CD4-positive, alpha-beta T cell treated with Interleukin-1 beta for 1 hour (primary cell): Measurements from ENCODE around the gene BRF1.
"Not testable (repeated sequence)": the region's sequence is repeated elsewhere in the genome, so short reads cannot be mapped to it uniquely, and the experiment has no call there.

Experiments
- DNase-seq, 2 donors: peaks; one replicate each; pipeline ENCODE4 v3.0.0-alpha.2; 2020 to 2022

The BRF1 gene, protein sequence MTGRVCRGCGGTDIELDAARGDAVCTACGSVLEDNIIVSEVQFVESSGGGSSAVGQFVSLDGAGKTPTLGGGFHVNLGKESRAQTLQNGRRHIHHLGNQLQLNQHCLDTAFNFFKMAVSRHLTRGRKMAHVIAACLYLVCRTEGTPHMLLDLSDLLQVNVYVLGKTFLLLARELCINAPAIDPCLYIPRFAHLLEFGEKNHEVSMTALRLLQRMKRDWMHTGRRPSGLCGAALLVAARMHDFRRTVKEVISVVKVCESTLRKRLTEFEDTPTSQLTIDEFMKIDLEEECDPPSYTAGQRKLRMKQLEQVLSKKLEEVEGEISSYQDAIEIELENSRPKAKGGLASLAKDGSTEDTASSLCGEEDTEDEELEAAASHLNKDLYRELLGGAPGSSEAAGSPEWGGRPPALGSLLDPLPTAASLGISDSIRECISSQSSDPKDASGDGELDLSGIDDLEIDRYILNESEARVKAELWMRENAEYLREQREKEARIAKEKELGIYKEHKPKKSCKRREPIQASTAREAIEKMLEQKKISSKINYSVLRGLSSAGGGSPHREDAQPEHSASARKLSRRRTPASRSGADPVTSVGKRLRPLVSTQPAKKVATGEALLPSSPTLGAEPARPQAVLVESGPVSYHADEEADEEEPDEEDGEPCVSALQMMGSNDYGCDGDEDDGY

DNA sequence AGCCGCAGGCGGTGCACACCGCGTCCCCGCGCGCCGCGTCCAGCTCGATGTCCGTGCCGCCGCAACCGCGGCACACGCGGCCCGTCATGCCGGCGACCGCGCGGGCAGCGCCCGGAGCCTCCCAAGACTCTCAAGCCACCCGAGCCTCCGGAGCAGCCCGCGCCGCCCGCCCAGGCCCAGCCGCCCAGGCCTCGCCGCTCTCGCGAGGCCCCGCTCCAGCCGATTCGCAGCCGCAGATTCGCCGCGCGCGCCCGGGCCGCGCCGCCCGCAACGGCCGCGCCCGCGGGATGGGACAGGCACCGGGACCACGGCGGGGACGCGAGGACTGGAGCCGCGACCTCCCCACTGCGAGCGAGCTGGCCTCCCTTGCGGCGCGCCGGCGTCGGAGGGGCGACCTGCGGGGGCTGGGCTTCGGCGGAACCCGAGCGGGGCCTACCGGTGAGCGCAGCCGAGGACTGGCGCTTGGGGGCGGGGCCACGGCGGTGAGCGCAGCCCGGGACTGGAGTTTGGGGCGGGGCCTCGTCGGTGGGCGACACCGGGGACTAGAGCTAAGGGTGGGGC, at the start of gene BRF1:
Gene BRF1, minus strand, starts transcription at position 460 of the 561 bp plus-strand sequence. Its CDS starts 372 bp downstream, at position 88.
- peak; percentile 97 for DNase-seq

DNA sequence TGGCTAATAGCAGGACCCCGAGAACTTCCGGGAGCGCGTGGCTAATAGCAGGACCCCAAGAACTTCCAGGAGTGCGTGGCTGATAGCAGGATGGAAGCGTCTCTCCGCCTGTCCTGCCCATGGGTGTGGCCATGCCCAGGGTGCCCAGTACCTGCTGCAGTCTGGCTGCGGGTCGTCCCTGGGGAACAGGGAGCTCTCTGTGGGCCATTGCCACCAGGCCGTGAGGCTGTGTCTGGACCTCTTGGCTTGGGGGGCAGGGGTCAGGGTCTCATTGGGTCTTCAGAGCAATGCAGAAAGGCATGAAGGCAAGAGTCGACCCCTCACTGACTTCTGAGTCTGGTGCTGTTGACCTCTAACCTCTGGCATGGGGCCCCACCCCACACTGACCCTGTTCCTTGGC, 49.2 kb upstream of the BRF1 start:
- DNase-seq, result no peak

DNA sequence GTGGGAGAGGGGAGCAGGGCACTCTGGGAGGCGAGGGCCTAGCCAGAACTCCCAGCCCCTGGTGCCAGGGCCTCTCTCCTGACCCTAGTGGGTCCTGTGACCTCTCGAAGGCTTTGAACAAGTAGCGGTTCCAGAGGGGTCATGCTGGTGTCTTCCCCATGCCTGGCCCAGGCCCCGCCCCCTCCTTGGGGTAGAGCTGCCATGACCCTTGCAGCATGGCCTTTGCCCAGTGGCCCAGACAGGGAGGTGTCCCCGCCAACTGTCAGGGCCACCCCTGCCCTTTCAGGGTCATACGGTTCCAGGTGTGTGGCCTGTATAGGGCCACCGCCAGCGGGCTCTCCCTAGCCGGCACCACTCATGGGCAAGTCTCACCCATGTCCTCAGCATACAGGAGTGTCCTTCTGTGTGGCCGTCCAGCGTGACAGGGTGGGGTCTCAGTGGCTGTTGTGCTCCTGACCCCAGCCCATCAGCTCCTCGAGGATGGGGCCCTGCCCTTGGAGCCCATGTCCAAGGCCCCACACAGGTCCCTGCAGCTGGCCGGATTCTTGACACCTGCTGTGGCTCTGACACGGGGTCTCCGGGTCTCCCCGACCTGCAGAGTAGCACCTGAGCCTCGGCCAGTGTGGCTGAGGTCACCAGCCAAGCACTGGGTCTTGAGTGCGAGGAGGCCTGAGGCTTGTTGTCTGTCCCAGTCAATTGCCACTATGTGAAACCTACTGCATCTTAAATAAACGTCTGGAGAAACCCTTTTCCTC, 48.3 kb upstream of the BRF1 start:
- DNase-seq, result no peak

DNA sequence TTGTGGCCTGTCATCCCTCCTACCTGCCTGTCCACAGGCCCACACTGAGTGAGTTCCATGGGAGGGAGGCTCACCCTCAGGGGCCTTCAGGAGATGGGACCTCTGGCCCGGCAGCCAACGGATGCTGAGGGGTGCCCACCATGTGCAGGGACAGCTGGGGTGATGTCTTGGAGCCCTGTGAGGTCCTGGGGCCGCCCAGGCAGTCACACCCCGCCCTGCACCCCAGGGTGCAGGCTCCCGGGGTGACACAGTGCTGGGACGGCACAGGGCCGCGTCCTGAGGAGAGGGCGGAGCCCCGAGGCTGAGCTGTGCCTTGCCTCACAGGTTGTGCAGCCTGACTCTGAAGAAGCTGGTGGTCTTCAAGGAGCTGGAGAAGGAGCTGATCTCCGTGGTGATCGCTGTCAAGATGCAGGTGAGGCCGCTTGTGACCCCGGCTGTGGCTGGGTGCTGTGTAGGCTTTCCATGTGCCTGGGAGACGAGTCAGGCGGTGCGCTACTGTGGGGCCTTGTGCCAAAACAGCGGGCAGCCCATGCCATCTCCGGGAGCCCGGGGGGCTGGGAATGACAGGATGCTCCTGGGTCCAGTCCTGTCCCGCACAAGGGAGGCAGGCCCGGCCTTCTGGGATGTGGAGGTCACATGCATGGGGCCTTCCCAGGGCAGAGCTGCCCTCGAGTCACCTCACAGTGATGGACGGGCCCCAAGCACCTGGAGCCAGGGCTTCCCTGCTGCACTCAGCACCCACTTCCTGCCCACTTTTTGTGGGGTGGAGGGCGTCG, 47.6 kb upstream of the BRF1 start:
- DNase-seq, result no peak

DNA sequence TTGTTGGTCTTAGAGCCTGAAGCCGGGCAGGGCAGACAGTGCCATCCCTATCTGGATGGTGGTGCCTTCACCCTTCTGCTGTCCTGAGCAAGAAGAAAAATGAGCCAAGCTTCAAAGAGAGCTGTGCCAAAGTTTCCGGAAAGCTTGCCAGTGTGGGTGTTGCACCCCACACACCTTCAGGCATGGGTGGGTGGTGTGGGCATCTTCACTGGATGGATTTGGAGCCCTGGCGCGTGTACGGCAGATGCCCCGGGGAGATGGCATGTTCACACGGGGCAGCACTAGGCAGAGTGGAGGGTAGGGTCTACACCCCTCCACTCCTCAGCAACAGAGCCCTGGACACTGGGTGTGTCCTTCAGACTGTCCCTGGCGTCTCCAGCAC, 46.8 kb upstream of the BRF1 start:
- DNase-seq, result no peak

DNA sequence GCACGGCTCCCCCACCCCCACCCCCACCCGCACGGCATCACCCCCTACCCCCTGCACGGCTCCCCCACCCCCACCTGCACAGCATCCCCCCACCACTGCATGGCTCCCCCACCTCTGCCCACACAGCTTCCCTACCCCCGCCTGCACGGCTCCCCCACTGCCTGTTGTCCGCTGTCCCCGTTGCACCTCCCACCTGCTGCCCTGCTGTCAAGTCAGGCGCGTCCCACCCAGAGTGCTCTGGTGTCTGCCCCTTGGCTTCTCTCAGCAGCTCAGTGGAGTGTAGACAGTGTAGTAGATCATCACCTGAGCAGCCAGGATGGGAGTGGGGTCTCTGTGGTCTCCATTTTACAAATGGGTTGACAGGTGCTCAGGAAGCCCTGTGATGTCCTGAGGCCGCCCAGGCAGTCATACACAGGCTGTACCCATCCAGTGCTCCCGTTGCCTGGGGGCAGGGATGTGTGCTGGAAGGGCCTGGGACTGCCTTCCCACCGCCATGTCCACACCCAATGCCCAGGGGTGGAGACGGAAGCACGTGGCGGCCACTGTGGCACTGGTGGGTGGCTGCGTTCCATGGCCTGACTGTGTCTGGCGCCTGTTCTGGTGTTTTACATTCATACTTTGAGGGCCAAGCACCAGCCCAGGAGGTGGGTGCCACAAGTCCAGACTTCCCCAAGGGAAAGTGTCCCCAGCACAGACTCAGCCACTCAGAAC, 46.2 kb upstream of the BRF1 start:
- DNase-seq, result no peak

DNA sequence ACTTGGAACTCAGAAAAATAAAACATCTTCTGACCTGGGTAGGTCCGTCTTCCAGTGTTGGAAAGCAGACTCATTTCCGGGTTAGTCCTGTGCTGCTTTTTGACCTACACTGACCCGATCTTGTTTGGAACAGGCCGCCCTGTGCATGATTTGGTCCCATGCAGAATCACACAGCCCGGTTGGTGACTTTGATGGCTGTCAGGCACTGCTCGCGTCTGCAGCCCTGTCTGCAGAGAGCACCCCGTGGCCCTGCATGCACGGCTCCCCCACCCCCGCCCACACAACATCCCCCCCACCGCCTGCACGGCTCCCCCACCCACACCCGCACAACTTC, 45.4 kb upstream of the BRF1 start:
- no peak for DNase-seq

DNA sequence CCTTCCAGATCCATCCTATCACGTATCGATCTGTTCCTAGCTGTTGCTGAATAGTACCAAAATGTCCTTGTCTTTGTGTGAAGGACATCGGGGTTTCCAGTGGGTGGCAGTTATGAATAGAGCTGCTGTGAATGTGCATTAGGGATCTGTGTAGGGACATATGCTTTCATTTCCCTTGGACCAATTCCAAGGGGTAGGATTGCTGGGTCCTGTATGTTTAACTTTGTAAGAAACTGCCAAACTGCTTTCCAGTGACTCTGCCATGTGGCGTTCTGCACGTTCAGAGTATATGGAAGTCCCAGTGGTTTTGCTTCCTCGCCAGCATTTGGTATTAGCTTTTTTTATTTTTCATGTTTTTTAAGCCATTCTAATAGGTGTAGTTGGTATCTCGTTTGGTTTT, 42.4 kb upstream of the BRF1 start:
- no peak for DNase-seq

DNA sequence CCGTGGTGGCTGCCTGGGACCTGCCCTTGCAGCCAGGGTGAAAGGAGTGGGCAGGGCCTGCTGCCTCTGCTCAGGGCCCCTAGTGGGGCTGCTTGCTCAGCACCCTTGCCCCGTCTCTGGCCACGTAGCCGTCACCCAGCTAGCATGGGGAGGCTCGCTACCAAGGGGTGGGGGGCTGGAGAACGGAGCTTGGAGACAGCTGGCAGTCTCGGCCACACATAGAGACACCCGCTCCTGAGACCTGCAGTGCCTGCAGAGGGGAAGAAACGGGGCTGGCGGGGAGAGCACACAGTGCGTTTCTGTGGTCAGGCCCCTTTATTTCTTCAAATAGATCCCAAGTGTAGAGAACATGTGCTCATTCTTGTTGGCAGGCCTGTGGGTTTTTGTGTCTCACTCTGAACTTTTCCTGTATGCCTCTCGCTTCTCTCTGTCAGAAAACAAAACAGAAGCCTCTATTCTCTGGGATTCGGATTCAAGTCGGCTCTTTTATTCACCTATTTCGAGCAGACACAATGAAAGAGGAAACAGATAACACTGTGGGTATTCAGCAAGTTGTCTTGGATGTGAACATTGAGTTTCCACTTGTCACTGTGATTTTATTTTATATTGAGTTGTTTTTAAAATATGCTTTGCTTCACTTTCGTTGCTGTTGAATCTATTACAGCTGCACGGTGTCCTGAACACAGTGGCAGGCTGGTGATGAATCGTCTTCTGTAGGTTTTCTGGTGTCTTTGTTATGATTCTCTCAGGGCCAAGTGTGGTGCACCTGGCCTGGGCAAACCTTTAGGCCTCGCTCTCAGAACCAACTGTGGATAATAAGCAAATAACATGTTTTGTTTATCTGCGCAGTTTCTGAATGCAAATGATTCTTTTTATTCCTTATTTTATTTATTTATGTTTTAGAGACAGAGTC, 40.3 kb upstream of the BRF1 start:
- no peak for DNase-seq

DNA sequence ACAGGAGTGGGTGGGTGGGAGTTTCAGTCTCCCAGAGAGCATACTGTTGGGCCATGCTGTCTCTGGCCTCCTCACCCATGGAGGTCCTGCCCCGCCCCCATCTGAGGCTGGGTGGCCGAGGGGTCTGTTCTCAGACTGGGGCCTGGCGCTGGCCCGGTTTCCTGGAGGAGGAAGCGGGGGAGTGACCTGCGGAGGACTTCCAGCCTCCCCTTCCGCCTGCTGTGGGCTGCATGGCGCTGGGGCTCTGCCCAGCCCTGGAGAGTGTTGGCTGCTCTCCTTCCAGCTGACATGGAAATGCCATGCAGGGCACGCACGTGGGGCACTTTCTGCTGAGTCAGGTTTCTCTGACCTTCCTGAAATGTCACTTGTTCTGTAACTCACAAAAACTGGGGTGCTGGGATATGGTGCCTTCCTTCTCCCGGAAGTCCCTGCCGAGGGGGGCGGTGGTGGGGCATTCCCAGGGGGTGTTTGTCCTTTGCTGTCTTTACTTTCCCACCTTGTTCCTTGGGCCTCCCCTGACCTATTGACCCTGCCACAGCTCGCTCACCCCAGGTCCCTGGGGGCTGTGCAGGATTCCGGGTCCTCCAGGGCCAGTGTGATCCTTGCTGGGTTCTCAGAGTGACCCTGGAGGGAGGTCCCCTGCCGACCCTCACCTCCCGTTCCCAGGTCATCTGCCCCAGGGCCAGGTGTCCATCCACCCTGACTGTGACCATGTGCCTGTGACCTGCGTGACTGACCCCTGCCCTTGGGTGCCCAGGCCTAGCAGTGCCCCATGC, 37.4 kb upstream of the BRF1 start:
- no peak for DNase-seq

DNA sequence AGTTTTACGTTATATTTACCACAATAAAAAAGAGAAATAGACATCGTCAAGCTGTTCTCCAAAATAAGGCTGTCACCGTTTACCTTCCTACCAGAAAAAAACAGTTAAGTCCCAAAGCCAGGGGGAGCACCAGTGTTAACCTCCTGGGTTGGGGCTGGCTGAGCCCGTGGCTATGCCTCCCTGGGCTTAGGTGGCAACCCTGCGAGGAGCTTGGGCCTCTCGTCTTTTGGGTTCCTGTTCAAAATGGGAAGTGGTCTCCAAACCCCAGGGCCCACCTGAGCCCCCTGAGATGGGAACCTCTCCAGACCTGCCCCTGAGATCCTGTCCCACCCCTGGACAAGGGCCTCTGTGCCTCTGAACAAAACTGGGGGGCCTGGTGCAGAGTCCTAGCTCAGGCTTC, 36.6 kb upstream of the BRF1 start:
- no peak for DNase-seq

DNA sequence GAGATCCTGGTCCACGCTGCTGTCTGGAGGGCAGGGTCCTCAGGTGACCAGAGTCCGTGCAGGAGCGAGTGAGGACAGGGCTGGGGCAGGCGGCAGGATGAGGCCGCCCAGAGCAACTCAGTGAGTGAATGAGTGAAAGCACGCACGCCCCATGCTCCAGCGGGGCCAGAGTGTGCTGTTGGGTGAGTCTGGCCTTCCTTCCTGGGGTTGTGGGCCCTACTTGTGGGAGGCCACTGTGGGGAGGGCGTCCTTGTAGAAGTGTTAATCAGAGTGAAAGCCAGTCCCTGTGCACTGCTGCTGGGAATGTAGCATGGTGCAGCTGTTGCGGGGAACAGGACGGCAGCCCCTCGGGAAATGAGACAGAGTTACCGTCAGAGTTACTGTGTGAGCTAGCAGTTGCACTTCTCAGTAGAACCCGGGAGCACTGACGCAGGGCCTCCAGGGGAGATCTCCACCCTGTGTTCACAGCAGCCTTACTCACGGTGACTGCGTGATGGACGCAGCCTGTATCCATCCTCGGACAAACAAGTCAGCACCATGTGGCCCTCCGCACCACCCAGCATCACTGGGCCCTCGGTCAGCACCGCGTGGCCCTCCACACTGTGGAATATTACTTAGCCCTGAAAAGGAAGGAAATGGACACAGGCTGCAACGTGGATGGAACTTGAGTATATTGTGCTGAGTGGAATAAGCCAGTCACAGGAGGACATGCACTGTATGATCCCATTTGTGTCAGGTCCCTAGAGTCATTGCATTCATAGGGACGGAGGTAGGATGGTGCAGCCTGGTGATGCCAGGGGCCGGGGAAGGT, 35.9 kb upstream of the BRF1 start:
- no peak for DNase-seq

DNA sequence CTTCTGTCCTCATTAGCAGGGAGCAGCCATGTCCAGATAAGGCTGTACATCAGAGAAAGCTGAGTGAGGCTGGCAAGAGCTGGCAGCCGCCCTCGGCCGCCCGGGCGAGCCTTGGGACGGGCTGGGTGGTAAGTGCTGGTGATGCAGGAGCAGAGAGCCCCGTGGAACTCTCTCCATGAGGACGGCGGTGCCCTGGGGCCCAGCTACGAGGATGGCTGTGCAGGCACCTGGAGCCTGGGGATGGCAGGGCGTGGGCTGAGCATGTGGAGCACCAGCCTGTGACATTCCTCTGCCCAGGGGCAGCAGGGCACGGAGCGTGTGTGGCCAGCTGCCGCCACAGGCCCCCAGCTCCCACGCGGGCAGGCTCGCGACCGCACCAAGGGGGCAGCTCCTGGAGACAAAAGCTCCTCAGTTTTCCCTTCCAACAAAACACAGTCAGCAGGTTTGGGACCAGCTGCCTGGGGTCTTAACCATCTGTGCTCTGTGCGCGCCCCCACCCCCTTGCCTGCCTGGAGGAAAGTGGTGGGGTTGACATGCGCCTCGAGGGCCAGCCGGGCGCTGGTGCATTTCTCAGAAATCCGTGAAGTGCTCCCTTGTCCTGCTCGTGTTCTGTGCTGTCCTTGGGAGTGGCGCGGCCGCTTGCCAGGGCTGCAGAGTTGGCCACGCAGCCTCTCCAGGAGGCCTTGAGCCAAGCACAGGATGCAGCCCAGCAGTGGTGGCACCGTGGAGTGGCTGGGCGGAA, 35.1 kb upstream of the BRF1 start:
- no peak for DNase-seq

DNA sequence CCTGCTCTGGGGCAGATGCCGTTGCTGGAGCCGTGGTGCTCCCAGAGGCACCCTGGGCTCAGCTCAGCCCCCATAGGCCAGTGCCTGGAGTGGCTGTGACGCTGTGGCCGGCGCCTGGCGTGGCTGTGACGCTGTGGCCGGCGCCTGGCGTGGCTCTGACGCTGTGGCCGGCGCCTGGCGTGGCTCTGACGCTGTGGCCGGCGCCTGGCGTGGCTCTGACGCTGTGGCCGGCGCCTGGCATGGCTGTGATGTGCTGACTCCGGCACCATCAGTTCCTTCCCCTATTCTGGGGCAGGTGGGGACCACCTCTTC, 34.4 kb upstream of the BRF1 start:
- not testable (repeated sequence) for DNase-seq

DNA sequence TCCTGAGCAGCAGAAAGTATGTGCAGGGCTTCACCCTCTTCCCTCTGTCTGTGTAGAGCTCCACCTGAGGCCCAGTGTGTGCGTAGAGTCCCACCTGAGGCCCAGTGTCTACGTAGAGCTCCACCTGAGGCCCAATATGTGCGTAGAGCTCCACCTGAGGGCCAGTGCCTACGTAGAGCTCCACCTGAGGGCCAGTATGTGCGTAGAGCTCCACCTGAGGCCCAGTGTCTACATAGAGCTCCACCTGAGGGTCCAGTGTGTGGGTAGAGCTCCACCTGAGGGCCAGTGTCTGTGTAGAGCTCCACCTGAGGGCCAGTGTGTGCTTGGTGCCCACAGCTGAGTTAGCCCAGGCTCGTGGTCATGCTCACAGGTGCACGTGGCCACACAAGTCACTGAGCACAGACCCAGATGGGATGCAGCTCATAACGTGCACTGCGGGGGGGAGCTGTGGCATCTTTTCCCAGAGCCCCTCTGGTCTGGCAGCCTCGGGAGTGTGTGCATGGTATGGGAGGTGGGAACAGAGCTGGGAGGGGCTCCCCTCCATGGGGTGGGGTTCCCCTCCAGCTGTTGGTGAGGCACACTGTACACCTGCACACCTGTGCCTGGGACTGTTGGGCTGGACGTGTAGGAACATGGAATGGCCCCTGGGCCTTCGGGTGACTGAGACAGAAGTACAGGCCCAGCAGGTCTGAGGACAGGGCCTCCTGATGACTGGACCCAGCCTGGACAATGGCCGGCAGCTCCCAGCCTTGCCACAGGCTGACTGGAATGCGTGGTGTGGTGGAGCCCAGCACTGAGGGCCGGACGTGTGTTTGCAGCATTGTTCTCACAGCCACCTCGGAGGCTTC, 33.8 kb upstream of the BRF1 start:
- no peak for DNase-seq

DNA sequence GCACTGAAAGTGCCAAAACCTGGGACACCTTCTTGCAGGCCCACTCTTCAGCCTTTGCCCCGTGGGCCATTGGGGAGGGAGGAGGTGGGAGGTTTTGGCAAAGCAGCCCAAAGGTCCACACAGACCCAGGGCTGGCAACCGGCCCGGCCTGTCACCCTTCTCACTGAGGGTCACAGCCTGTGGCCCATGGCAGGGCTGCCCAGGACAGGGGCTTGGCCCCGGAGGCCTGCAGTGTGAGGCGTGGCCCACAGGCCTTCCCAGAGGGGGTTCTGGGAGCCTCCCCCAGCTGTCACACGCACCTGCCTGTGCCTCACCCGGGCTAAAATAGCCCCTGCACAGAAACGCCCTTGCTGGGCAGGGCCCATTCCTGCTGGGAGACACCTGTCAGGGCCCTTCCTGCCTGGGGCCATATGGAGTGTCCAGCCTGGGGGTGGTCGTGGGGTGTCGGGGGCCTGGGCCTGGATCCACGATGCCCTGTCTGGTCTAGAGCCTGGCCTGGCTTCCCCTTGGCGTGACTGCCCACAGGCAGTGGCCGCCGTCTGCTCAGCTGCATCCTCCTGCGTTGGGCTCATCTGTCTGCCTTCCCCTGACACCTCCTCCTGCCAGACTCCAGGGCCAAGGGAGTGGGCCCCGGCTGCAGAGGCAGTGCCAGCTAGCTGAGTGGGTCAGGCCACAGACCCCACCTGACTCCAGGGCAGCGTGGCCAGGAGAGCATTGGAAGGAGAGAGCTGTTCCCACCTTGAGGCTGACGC, 33.0 kb upstream of the BRF1 start:
- DNase-seq, result no peak

DNA sequence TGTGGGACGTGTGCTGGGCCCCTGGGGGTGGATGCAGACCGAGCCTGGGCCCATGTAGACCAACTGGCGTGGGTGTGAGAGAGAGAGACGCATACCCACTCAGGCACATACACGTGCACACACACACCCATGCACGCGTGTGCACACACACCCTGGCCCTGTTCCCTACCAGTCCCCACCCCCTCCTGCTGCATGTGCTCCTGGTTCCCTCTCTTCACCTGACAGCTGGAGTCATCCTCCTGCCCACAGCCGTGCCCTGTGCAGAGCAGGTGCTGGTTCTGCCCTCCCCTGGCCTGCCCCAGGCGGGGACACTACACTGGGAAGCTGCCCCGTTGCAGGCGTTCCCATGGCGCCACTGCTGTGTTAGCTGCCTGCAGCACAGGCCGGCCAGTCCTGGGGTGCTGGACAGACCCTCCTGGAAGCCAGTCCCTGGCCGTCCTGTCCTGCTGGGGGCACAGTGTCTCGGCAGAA, 32.3 kb upstream of the BRF1 start:
- no peak for DNase-seq
